MM.1S (cell line): ENCODE data around the gene ERCC1.

ENCODE experiments used
- DNase-seq: peaks from one replicate; pipeline ENCODE4 v3.0.0-alpha.2; 2015
- H2AFZ ChIP-seq: fragments of 300-600 bp; sonication (generic); 2 replicates; pipeline ENCODE4 v1.6.0; 2016; ENCODE audit warnings: antibody characterized with exemption, low read length
- H3F3A ChIP-seq: fragments of 300-600 bp; sonication (generic); 2 replicates; pipeline ENCODE4 v1.6.1; 2016; ENCODE audit warnings: mild to moderate bottlenecking, antibody characterized with exemption, low read length, moderate library complexity, mixed read lengths; ENCODE audit not compliant: insufficient read depth
- H3K27ac ChIP-seq: fragments of 300-600 bp; sonication (generic); 2 replicates; pipeline ENCODE4 v1.5.1; 2016; ENCODE audit warnings: mild to moderate bottlenecking, low read length
- H3K27me3 ChIP-seq: fragments of 300-600 bp; sonication (generic); replicated peaks from 2 replicates; pipeline ENCODE4 v1.6.0; 2016; ENCODE audit warnings: low read length; ENCODE audit not compliant: insufficient read depth
- H3K36me3 ChIP-seq: fragments of 300-600 bp; sonication (generic); replicated peaks from 2 replicates; pipeline ENCODE4 v1.6.1; 2016; ENCODE audit warnings: mild to moderate bottlenecking, low read length, mixed read lengths; ENCODE audit not compliant: insufficient read depth
- H3K4me1 ChIP-seq: fragments of 300-600 bp; sonication (generic); 2 replicates; pipeline ENCODE4 v1.6.1; 2016; ENCODE audit warnings: low read length, mixed read lengths
- H3K4me2 ChIP-seq: fragments of 300-600 bp; sonication (generic); 2 replicates; pipeline ENCODE4 v1.6.0; 2016; ENCODE audit warnings: low read depth, low read length
- H3K4me3 ChIP-seq: fragments of 300-600 bp; sonication (generic); 2 replicates; pipeline ENCODE4 v1.5.1; 2016; ENCODE audit warnings: low read length, mixed read lengths
- H3K79me2 ChIP-seq: fragments of 300-600 bp; sonication (generic); 2 replicates; pipeline ENCODE4 v1.6.1; 2016; ENCODE audit warnings: mixed run types, low read length, mixed read lengths
- H3K9ac ChIP-seq: fragments of 300-600 bp; sonication (generic); 2 replicates; pipeline ENCODE4 v1.6.1; 2016; ENCODE audit warnings: low read length, mixed read lengths
- H3K9me2 ChIP-seq: fragments of 300-600 bp; sonication (generic); replicated peaks from 2 replicates; pipeline ENCODE4 v1.6.1; 2016; ENCODE audit warnings: mild to moderate bottlenecking, low read length, mixed read lengths; ENCODE audit not compliant: insufficient read depth
- H3K9me3 ChIP-seq: fragments of 300-600 bp; sonication (generic); replicated peaks from 2 replicates; pipeline ENCODE4 v1.6.1; 2016; ENCODE audit warnings: mild to moderate bottlenecking, low read length, mixed read lengths; ENCODE audit not compliant: insufficient read depth
- H4K20me1 ChIP-seq: fragments of 300-600 bp; sonication (generic); 2 replicates; pipeline ENCODE4 v1.6.1; 2016; ENCODE audit warnings: mild to moderate bottlenecking, low read length, moderate library complexity, mixed read lengths; ENCODE audit not compliant: insufficient read depth
- EZH2 ChIP-seq: fragments of 300-600 bp; sonication (generic); optimal IDR thresholded peaks from 2 replicates; pipeline ENCODE3; 2017; ENCODE audit warnings: low read depth, mild to moderate bottlenecking, antibody characterized with exemption, low read length, mixed read lengths
- EZH2phosphoT487 ChIP-seq: fragments of 300-600 bp; sonication (generic); IDR thresholded peaks from 2 replicates; pipeline ENCODE4 v1.6.1; 2018; ENCODE audit warnings: antibody characterized with exemption, low read length
- TF ChIP-seq, protein P1 (sequence below): fragments of 300-600 bp; sonication (generic); IDR thresholded peaks from 2 replicates; pipeline ENCODE4 v1.5.1; 2016; ENCODE audit warnings: antibody characterized with exemption, low read length, mixed read lengths

Gene ERCC1

DNA sequence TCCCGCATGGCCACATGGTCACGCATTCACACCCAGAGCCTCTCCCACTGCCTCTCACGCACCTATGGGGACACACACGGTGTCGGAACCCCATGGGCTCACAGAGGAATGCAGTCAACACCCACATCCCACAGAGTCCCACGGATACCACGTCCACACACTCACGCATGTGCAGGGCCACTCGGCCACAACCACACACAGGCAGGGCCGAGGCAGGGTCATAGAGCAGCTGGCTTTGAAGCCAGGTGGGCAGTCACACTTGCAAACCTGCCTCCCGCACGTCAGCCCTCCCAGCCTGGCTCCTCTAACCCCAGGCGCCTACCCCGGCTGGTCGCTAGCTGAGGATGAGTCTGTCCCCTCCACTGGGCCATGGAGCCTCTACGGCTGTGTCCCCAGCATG lies 61.4 kb downstream of the ERCC1 start:
- Histone ChIP-seq H3K4me1 (no peaks in the 10 kb centered on the region), H2AFZ (no peak overlapping the region), H3K27ac (no peak overlapping the region), H3K9me2 (no peaks in the 10 kb centered on the region), H3K36me3 (no peaks in the 10 kb centered on the region), H3K4me2 (no peak overlapping the region), H4K20me1 (no peaks in the 10 kb centered on the region), H3K27me3 (no peaks in the 10 kb centered on the region), H3K4me3 (no peak overlapping the region), H3F3A (no peaks in the 10 kb centered on the region), H3K9ac (no peak overlapping the region), H3K9me3 (no peaks in the 10 kb centered on the region), H3K79me2 (no peaks in the 10 kb centered on the region)
- DNase-seq, result no peak
- TF ChIP-seq EZH2phosphoT487 (no peak), EZH2 (no peak)
- TF ChIP-seq, protein P1, sequence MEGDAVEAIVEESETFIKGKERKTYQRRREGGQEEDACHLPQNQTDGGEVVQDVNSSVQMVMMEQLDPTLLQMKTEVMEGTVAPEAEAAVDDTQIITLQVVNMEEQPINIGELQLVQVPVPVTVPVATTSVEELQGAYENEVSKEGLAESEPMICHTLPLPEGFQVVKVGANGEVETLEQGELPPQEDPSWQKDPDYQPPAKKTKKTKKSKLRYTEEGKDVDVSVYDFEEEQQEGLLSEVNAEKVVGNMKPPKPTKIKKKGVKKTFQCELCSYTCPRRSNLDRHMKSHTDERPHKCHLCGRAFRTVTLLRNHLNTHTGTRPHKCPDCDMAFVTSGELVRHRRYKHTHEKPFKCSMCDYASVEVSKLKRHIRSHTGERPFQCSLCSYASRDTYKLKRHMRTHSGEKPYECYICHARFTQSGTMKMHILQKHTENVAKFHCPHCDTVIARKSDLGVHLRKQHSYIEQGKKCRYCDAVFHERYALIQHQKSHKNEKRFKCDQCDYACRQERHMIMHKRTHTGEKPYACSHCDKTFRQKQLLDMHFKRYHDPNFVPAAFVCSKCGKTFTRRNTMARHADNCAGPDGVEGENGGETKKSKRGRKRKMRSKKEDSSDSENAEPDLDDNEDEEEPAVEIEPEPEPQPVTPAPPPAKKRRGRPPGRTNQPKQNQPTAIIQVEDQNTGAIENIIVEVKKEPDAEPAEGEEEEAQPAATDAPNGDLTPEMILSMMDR, result no peak

DNA sequence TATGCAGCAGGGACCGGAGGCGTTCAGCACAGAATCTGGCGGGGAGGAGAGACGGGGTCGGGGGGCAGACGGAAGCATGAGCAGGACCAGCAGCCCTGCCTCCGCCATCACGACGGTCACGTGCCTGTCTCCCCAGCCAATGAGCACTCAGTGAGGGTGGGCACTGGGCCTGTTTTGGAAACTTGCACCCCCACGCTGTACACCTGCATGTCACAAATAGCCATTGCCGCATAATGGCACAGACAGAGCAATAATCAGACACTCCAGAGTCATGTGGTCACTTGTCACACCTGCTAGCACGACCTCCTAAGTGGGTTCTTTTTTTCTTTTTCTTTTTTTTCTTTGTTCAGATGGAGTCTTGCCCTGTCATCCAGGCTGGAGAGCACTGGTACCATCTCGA lies 62.1 kb downstream of the ERCC1 start:
- Histone ChIP-seq H2AFZ (no peak overlapping the region), H3K36me3 (no peaks in the 10 kb centered on the region), H3K9me2 (no peaks in the 10 kb centered on the region), H3K9ac (no peak overlapping the region), H3K79me2 (no peaks in the 10 kb centered on the region), H3K4me1 (no peaks in the 10 kb centered on the region), H3K4me2 (no peak overlapping the region), H3K4me3 (no peak overlapping the region), H3F3A (no peaks in the 10 kb centered on the region), H3K27me3 (no peaks in the 10 kb centered on the region), H4K20me1 (no peaks in the 10 kb centered on the region), H3K9me3 (no peaks in the 10 kb centered on the region), H3K27ac (no peak overlapping the region)
- no peak for DNase-seq
- TF ChIP-seq EZH2 (no peak), EZH2phosphoT487 (no peak)
- TF ChIP-seq, protein P1, result no peak

DNA sequence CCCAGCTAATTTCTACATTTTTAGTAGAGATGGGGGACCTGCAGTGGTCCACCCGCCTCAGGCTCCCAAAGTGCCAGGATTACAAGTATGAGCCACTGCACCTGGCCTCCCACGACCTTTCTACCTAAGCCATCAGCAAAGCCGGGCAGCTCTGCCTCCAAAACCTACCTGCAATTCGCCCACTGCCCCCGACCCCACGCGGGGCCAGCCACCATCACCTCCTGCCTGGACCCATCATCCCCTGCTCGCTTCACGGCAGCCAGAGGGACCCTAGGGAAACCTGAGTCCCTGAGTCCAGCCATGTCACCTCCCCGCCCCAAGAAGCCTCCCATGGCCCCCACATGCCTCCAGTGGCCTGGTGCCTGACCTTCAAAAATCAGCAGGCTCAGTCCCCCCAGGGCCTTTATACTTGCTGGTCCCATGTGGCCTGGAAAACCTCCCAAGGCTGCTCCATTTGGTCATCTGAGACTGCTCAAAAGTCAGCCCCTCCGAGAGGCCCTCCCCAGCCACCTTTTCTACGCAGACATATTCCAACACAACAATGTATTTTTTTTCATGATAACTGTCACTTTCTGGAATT lies 65.4 kb downstream of the ERCC1 start:
- no peaks in the 10 kb centered on the region for H3F3A ChIP-seq
- TF ChIP-seq EZH2 (no peak), EZH2phosphoT487 (no peak)
- TF ChIP-seq, protein P1, result no peak
- H3K4me2 ChIP-seq, result no peak overlapping the region
- no peaks in the 10 kb centered on the region for H3K36me3 ChIP-seq
- no peaks in the 10 kb centered on the region for H3K9me3 ChIP-seq
- no peak overlapping the region for H2AFZ ChIP-seq
- no peaks in the 10 kb centered on the region for H3K4me1 ChIP-seq
- H3K27me3 ChIP-seq, result no peaks in the 10 kb centered on the region
- no peaks in the 10 kb centered on the region for H3K79me2 ChIP-seq
- H3K9me2 ChIP-seq, result no peaks in the 10 kb centered on the region
- H3K9ac ChIP-seq, result no peak overlapping the region
- H3K27ac ChIP-seq, result no peak overlapping the region
- no peak for DNase-seq
- H3K4me3 ChIP-seq, result no peak overlapping the region
- no peaks in the 10 kb centered on the region for H4K20me1 ChIP-seq

DNA sequence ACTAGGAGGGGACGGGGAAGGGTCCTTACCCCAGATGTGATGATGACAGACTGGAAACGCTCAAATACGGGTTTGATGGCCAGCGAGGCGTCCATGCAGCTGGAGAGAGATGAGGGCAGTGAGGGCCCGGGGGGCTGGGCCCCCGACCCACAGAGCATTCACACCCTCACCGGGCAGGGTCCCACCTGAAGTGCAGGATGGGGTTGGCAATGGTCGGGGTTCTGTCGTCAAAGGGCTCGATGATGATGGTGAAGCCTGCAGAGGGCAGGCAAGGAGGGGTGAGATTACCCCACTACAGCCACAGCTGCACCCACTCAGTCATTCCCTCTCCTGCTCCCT lies 66.3 kb downstream of the ERCC1 start:
- no peaks in the 10 kb centered on the region for H3K4me1 ChIP-seq
- H3K27ac ChIP-seq, result no peak overlapping the region
- no peak overlapping the region for H2AFZ ChIP-seq
- H3K27me3 ChIP-seq, result no peaks in the 10 kb centered on the region
- no peaks in the 10 kb centered on the region for H3K9me3 ChIP-seq
- no peaks in the 10 kb centered on the region for H3K79me2 ChIP-seq
- H3K4me2 ChIP-seq, result no peak overlapping the region
- no peaks in the 10 kb centered on the region for H3K36me3 ChIP-seq
- no peak overlapping the region for H3K9ac ChIP-seq
- DNase-seq, result no peak
- TF ChIP-seq EZH2 (no peak), EZH2phosphoT487 (no peak)
- TF ChIP-seq, protein P1, result no peak
- no peak overlapping the region for H3K4me3 ChIP-seq
- no peaks in the 10 kb centered on the region for H3F3A ChIP-seq
- H3K9me2 ChIP-seq, result no peaks in the 10 kb centered on the region
- H4K20me1 ChIP-seq, result no peaks in the 10 kb centered on the region
